ENCODE data around the gene MYEF2.

DNA sequence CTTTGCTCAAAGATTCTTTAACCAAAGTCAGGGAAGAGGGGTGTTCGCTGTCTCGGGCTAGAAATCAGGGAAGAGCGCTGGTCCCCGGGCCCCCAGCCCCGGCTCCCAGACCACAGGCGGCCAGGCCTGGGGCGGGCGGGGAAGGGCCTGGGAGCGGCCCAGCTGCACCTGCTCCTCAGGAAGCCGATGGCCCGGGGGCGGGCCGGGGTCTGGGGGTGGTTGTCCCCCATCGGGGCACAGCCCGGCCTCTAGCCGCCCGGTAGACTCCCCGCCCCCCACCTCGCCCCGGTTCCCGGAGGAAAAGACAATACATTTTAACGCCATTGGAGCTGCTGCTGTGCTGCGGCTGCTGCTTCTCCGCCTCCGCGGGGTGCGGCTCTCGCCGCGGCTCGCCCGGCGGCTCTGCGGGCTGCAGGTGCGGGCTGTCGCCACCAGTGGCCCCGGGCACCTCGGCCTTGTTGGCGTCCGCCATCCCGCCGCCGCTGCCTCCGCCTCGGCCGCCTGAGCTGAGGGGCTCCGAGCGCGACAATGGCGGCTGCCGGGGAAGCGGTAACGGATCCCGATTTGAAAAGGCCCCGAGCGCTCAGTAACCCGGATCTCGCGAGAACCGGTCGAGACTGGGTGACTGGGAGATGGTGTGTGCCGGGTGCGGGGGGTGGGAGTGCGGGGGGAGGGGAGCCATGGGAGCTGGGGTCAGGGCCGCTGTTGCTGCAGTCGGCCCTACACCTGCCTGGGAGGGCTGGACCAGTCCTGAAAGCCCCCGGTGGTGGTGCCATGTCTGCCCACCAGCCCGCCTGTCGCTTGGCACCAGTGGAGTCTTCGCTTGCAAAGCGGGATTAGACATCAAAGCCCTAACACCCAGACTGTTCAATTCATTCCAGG lies at the start of gene MYEF2:
- TF ChIP-seq EZH2phosphoT487 (IDR thresholded peaks at IDR 0.05; ENCODE audit: borderline replicate concordance, low read depth, low read length) (no peak), CTCF (conservative IDR thresholded peaks at IDR 0.05; ENCODE audit: low read length) (no peak)
